GM06990 (cell line): ENCODE measurements around the gene ERP44.

Experiments used
- DNase-seq: peaks from one replicate; pipeline ENCODE4 v3.0.0-alpha.2; 2011; ENCODE audit not compliant: insufficient read length; ENCODE audit errors: extremely low read depth
- H3K27me3 ChIP-seq: replicated peaks from 2 replicates; pipeline ENCODE4 v1.6.0; 2011; ENCODE audit warnings: low read length; ENCODE audit not compliant: control insufficient read depth, insufficient read depth
- H3K36me3 ChIP-seq: 2 replicates; pipeline ENCODE4 v1.5.1; 2011; ENCODE audit warnings: low read length; ENCODE audit not compliant: control insufficient read depth, insufficient read depth
- H3K4me3 ChIP-seq: replicated peaks from 2 replicates; pipeline ENCODE4 v1.5.1; 2011; ENCODE audit warnings: low read depth, mild to moderate bottlenecking, control low read depth, low read length
- TF ChIP-seq, protein P1 (sequence below): IDR thresholded peaks from 2 replicates; pipeline ENCODE4 v1.5.1; 2011; ENCODE audit warnings: low read length, control low read depth, mild to moderate bottlenecking, inconsistent platforms; ENCODE audit not compliant: insufficient read depth, poor library complexity, severe bottlenecking

The ERP44 gene

DNA sequence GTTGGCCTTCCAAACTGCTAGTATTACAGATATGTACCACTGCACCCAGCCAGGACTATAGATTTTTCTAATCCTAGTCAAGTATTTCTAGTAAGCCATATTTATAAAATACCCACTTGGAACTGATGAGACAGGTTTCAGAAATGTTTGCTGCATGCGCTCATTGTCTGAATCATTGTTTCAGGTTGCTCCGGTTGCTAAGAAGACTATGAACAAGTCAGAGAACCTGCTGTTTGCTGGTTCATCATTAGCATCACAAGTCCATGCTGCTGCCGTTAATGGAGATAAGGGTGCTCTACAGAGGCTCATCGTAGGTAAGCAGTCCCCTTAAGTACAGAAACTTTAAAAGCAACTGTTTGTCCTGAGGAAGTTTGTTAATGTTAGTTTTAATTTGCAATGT is 5.5 kb upstream of the ERP44 start:
- Histone ChIP-seq H3K36me3 (peaks cover 4% of the 10 kb centered on the region), H3K4me3 (no peak overlapping the region), H3K27me3 (no peaks in the 10 kb centered on the region)
- DNase-seq = no peak
- TF ChIP-seq, protein P1, sequence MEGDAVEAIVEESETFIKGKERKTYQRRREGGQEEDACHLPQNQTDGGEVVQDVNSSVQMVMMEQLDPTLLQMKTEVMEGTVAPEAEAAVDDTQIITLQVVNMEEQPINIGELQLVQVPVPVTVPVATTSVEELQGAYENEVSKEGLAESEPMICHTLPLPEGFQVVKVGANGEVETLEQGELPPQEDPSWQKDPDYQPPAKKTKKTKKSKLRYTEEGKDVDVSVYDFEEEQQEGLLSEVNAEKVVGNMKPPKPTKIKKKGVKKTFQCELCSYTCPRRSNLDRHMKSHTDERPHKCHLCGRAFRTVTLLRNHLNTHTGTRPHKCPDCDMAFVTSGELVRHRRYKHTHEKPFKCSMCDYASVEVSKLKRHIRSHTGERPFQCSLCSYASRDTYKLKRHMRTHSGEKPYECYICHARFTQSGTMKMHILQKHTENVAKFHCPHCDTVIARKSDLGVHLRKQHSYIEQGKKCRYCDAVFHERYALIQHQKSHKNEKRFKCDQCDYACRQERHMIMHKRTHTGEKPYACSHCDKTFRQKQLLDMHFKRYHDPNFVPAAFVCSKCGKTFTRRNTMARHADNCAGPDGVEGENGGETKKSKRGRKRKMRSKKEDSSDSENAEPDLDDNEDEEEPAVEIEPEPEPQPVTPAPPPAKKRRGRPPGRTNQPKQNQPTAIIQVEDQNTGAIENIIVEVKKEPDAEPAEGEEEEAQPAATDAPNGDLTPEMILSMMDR = no peak

DNA sequence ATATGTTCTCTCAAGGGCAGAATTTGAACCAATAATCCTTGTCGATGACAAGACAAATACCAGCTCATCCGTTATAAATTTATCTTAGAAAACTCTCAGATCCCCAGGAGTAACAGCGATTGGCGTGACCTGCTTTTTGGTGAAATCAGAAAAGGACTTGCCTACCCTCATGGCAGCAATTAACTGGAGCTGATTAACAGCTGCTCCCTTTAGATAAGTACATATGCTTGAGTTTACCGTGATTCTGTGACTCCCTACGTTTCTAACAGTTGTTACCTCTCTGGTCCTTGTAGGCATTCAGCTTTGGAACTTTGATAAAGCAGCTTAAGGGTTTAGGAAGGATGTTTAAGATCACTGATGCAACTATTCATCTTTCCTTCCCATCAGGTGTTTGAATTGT is 2.8 kb upstream of the ERP44 start:
- TF ChIP-seq, protein P1 = no peak
- H3K36me3 ChIP-seq = peaks cover 4% of the 10 kb centered on the region
- no peak for DNase-seq
- no peak overlapping the region for H3K4me3 ChIP-seq
- H3K27me3 ChIP-seq = no peaks in the 10 kb centered on the region

DNA sequence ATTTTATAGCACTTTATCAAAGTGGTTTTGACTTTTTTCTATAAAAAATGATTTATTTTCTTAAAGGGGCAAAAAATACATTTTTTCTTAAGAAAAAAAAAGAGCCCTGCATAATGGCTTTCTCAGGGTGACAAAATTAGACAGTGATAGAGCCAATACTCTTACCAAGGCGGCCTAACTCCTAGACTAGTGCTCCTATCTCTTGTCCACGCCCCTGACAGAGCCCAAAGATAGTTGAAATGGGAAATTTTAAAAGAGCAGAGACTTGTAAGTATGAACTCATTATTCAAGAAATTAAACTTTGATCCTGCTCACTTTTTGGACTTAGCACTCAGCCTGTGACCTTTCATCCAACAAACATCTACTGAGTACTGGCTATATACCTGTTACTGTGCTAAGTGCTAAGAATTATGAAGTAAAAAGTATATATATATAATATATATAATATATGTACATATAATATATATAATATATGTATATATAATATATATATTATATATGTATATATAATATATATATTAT is 1.4 kb upstream of the ERP44 start:
- no peak for DNase-seq

DNA sequence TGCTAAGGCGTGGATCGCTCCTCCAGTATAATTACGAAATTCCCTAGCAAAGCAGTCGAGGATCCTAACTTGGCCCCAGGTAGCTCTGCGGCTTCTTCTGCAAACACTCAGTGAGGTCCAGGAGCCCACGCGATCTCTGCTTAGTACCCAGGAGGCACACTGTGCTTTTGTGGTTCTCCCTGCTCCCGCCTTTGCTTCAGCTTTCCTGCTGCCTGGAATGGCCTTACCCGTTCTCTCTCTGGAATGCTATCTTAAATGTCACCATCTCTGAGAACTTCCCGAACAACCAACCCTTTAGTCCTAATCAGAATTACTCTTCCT is 882 bp upstream of the ERP44 start:
- no peaks in the 10 kb centered on the region for H3K27me3 ChIP-seq
- peak overlapping the region; percentile 100 for H3K4me3 ChIP-seq
- TF ChIP-seq, protein P1 = no peak
- H3K36me3 ChIP-seq = peaks cover 4% of the 10 kb centered on the region
- DNase-seq = no peak

More for the DNA sequence above, 1.4 kb upstream of the ERP44 start:
- peak overlapping the region; percentile 100 for H3K4me3 ChIP-seq
- no peaks in the 10 kb centered on the region for H3K27me3 ChIP-seq
- H3K36me3 ChIP-seq = peaks cover 4% of the 10 kb centered on the region
- TF ChIP-seq, protein P1 = no peak

DNA sequence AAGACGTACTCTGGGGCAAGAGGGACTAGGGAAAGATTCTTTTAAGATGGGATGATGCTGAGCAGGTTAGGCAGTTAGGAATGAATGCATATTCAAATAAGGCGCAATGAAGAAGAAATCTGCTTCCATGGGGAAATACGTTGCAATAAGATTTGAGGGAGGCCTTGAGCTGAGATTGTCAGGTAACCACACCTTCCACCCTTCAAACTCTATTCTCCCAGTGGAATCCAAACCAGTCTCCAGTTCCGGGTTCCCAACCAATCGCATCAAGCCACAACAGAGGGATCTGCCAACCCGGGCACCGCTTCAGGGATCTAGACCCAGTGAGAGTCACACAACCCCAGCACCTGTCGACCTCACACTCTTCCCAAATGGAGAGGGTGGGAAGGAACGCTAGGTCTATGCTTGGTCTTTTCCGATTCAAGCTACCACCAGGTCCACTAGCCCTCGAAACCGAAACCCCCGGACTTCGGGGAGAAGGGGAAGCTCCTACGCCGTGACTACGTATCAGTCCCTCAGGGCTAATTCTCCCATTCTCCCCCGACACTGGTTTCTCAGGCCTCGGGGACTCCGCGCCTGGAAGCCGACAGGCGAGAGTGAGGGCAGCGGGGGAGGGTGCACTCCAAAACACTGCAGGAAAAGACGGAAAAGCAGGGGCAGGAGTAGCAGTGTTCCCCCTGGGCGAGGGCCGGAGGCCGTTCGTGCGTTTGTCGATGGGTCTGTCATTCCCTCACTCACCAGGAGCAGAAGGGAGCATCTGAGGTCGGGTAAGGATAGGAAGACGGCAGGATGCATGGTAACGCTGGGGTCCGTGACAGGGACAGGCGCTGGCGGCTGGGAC is 534 bp downstream of the ERP44 start:
- TF ChIP-seq, protein P1 = no peak
- DNase-seq = no peak
- Histone ChIP-seq H3K4me3 (peak overlapping the region; percentile 100), H3K27me3 (no peaks in the 10 kb centered on the region), H3K36me3 (peaks cover 2% of the 10 kb centered on the region)
